Peyer's patch (tissue), 4 donors: Measurements from ENCODE around the gene ANGPTL4. TPM values are rescaled to one million over a fixed set of nuclear protein-coding genes. Genes with fewer than 3 reads are reported as not detected.

Source experiments
- DNase-seq, 3 donors: peaks; one replicate each; pipeline ENCODE4 v3.0.0-alpha.2; 2017 to 2019
- H3K27ac ChIP-seq, 4 donors: fragments of 200-600 bp; sonication (generic); one replicate each; pipeline ENCODE4 v1.5.1; 2016 to 2019
- H3K27me3 ChIP-seq, 2 donors: fragments of 200-600 bp; sonication (generic); one replicate each; pipeline ENCODE4 v1.5.1; 2019
- H3K36me3 ChIP-seq, 3 donors: fragments of 200-600 bp; sonication (generic); one replicate each; pipeline ENCODE4 v1.5.1; 2016 to 2019
- H3K4me1 ChIP-seq, 4 donors: fragments of 200-600 bp; sonication (generic); one replicate each; pipeline ENCODE4 v1.5.1; 2016 to 2019
- H3K4me3 ChIP-seq, 4 donors: fragments of 200-600 bp; sonication (generic); 1 replicate in 3 of 4; 2 replicates in 1 of 4; pipeline ENCODE4 v1.5.1; 2016 to 2019; ENCODE audit warnings: mild to moderate bottlenecking in 1 of 4
- H3K9me3 ChIP-seq, 4 donors: fragments of 200-600 bp; sonication (generic); one replicate each; pipeline ENCODE4 v1.5.1; 2016 to 2019; ENCODE audit warnings: mild to moderate bottlenecking in 1 of 4
- CTCF ChIP-seq, 6 experiments: fragments of 450-650 bp in 4 of 6; fragments of 200-600 bp in 2 of 6; sonication (generic) in 1 of 6; IDR thresholded peaks; one replicate each; pipeline ENCODE4 v1.5.1; 2017 to 2019; ENCODE audit warnings: antibody characterized with exemption in 6 of 6, mild to moderate bottlenecking in 3 of 6, moderate library complexity in 1 of 6
- POLR2A ChIP-seq, 2 donors: fragments of 450-650 bp; IDR thresholded peaks; one replicate each; pipeline ENCODE4 v1.5.1; 2017; ENCODE audit warnings: antibody characterized with exemption in 2 of 2, mild to moderate bottlenecking in 2 of 2, moderate library complexity in 2 of 2
- total RNA-seq, 4 donors: library from RNA; depleted of rRNA; stranded (reverse); fragments of >200 nt; gene quantifications; one replicate each; pipeline ENCODE4 v1.1.0, GENCODE V29; 2016

The ANGPTL4 gene
- total RNA-seq, 4 donors from 2014 or later: 22.6 to 82.1 (median 29.9) TPM

GRCh38 chr19:8397271-8397670 lies 33.3 kb downstream of the ANGPTL4 start:
- TF ChIP-seq POLR2A (IDR thresholded peaks at IDR 0.05): no peak
- TF ChIP-seq CTCF (IDR thresholded peaks at IDR 0.05): no peak
- H3K4me1 ChIP-seq: peaks cover 0 to 46% (median 2%) of the 10 kb centered on the region in 4 donors
- no peak overlapping the region for H3K4me3 ChIP-seq
- no peaks in the 10 kb centered on the region for H3K9me3 ChIP-seq
- H3K27me3 ChIP-seq: no peaks in the 10 kb centered on the region
- H3K36me3 ChIP-seq: peaks cover 0 to 25% (median 0%) of the 10 kb centered on the region in 3 donors
- peak in 1 of 3 donors; percentile 42 for DNase-seq
- no peak overlapping the region for H3K27ac ChIP-seq

GRCh38 chr19:8397746-8398310 lies 33.9 kb downstream of the ANGPTL4 start:
- Histone ChIP-seq H3K4me3 (no peak overlapping the region), H3K4me1 (peaks cover 0 to 45% (median 2%) of the 10 kb centered on the region in 4 donors), H3K27me3 (no peaks in the 10 kb centered on the region), H3K9me3 (no peaks in the 10 kb centered on the region), H3K36me3 (peaks cover 0 to 30% (median 0%) of the 10 kb centered on the region in 3 donors), H3K27ac (no peak overlapping the region)
- no peak for TF ChIP-seq CTCF (IDR thresholded peaks at IDR 0.05)
- no peak for TF ChIP-seq POLR2A (IDR thresholded peaks at IDR 0.05)
- peak in 1 of 3 donors; percentile 36 for DNase-seq

GRCh38 chr19:8398311-8398771 lies 34.4 kb downstream of the ANGPTL4 start:
- Histone ChIP-seq H3K4me1 (peaks cover 0 to 40% (median 2%) of the 10 kb centered on the region in 4 donors), H3K4me3 (no peak overlapping the region)

GRCh38 chr19:8399681-8400188 lies 35.8 kb downstream of the ANGPTL4 start:
- peaks cover 0 to 48% (median 0%) of the 10 kb centered on the region in 3 donors for H3K36me3 ChIP-seq
- no peak for DNase-seq
- peaks cover 0 to 26% (median 2%) of the 10 kb centered on the region in 4 donors for H3K4me1 ChIP-seq

More at GRCh38 chr19:8398311-8398771, 34.4 kb downstream of the ANGPTL4 start:
- Histone ChIP-seq H3K27ac (no peak overlapping the region), H3K36me3 (peaks cover 0 to 35% (median 0%) of the 10 kb centered on the region in 3 donors), H3K9me3 (no peaks in the 10 kb centered on the region), H3K27me3 (no peaks in the 10 kb centered on the region)
- DNase-seq: no peak
- TF ChIP-seq CTCF (IDR thresholded peaks at IDR 0.05) (no peak), POLR2A (IDR thresholded peaks at IDR 0.05) (no peak)

GRCh38 chr19:8401981-8402411 lies 38.0 kb downstream of the ANGPTL4 start:
- DNase-seq: no peak
- no peak overlapping the region for H3K4me3 ChIP-seq
- H3K9me3 ChIP-seq: no peaks in the 10 kb centered on the region
- H3K27ac ChIP-seq: no peak overlapping the region
- TF ChIP-seq POLR2A (IDR thresholded peaks at IDR 0.05) (no peak), CTCF (IDR thresholded peaks at IDR 0.05) (no peak)
- peaks cover 0 to 54% (median 0%) of the 10 kb centered on the region in 3 donors for H3K36me3 ChIP-seq
- H3K4me1 ChIP-seq: peaks cover 0 to 13% (median 0%) of the 10 kb centered on the region in 4 donors
- H3K27me3 ChIP-seq: no peaks in the 10 kb centered on the region

More at GRCh38 chr19:8399681-8400188, 35.8 kb downstream of the ANGPTL4 start:
- no peak overlapping the region for H3K4me3 ChIP-seq
- TF ChIP-seq CTCF (IDR thresholded peaks at IDR 0.05): no peak
- TF ChIP-seq POLR2A (IDR thresholded peaks at IDR 0.05): no peak
- no peaks in the 10 kb centered on the region for H3K27me3 ChIP-seq
- H3K9me3 ChIP-seq: no peaks in the 10 kb centered on the region
- H3K27ac ChIP-seq: no peak overlapping the region
